PC-3 (cell line): ENCODE measurements around the gene UEVLD. TPM values are rescaled to one million over a fixed set of nuclear protein-coding genes. Genes with fewer than 3 reads are reported as not detected.
A peak's percentile ranks its signal among the peaks of the same experiment; 100 is the strongest.

Experiments
- ATAC-seq: fragments of 200-7000 bp; cut with Tn5 transposase; 2 replicates; pipeline ENCODE4 v1.9.1; 2020; ENCODE audit warnings: mild to moderate bottlenecking, moderate library complexity
- BruUV-seq: library from RNA; stranded (reverse); fragments of 400-500 nt; replicated peaks from 2 replicates; lab custom pipeline; 2021; lab: Mats Ljungman, UMichigan
- CTCF ChIA-PET: fragments of 300-600 bp; sonication (Branson Sonifier 250); formaldehyde crosslinking; loops from one replicate; lab custom pipeline; 2022; ENCODE audit warnings: antibody characterized with exemption; lab: Charles Lee
- POLR2A ChIA-PET: fragments of 300-600 bp; sonication (Branson Sonifier 250); formaldehyde crosslinking; loops from one replicate; lab custom pipeline; 2022; ENCODE audit warnings: antibody characterized with exemption; ENCODE audit not compliant: unreplicated experiment; lab: Charles Lee
- DNase-seq: peaks from one replicate; pipeline ENCODE4 v3.0.0-alpha.2; 2015
- H2AFZ ChIP-seq: fragments of 300-600 bp; sonication (generic); 2 replicates; pipeline ENCODE4 v1.6.0; 2016; ENCODE audit warnings: antibody characterized with exemption, low read length
- H3F3A ChIP-seq: fragments of 300-600 bp; sonication (generic); one replicate; pipeline ENCODE4 v1.6.0; 2017; ENCODE audit warnings: antibody characterized with exemption, low read length, control low read depth, mild to moderate bottlenecking; ENCODE audit not compliant: unreplicated experiment
- H3K27ac ChIP-seq: fragments of 300-600 bp; sonication (generic); 2 replicates; pipeline ENCODE4 v1.5.1; 2016; ENCODE audit warnings: mild to moderate bottlenecking, low read length
- H3K27me3 ChIP-seq: fragments of 300-600 bp; sonication (generic); 2 replicates; pipeline ENCODE4 v1.6.1; 2016; ENCODE audit warnings: low read length, mixed read lengths
- H3K36me3 ChIP-seq: fragments of 300-600 bp; sonication (generic); 2 replicates; pipeline ENCODE4 v1.6.1; 2016; ENCODE audit warnings: low read depth, mixed run types, low read length, mixed read lengths
- H3K4me1 ChIP-seq: fragments of 300-600 bp; sonication (generic); 2 replicates; pipeline ENCODE4 v1.5.1; 2016; ENCODE audit warnings: low read length; ENCODE audit not compliant: insufficient read depth
- H3K4me2 ChIP-seq: fragments of 300-600 bp; sonication (generic); 2 replicates; pipeline ENCODE4 v1.6.0; 2016; ENCODE audit warnings: low read length
- H3K4me3 ChIP-seq: fragments of 300-600 bp; sonication (generic); 2 replicates; pipeline ENCODE4 v1.5.1; 2016; ENCODE audit warnings: mild to moderate bottlenecking, low read length, mixed read lengths
- H3K79me2 ChIP-seq: fragments of 300-600 bp; sonication (generic); 2 replicates; pipeline ENCODE4 v1.6.1; 2017; ENCODE audit warnings: low read length, mixed read lengths
- H3K9ac ChIP-seq: fragments of 300-600 bp; sonication (generic); 2 replicates; pipeline ENCODE4 v1.6.0; 2016; ENCODE audit warnings: mild to moderate bottlenecking, low read length
- H3K9me2 ChIP-seq: fragments of 300-600 bp; sonication (generic); replicated peaks from 2 replicates; pipeline ENCODE4 v1.6.1; 2016; ENCODE audit warnings: mixed run types, low read length, mixed read lengths
- H3K9me3 ChIP-seq: fragments of 300-600 bp; sonication (generic); 2 replicates; pipeline ENCODE4 v1.6.1; 2016; ENCODE audit warnings: low read length, mixed read lengths
- H4K20me1 ChIP-seq: fragments of 300-600 bp; sonication (generic); 2 replicates; pipeline ENCODE4 v1.6.1; 2016; ENCODE audit warnings: low read length, mixed read lengths
- CTCF ChIP-seq: fragments of 300-600 bp; sonication (generic); conservative IDR thresholded peaks from 2 replicates; pipeline ENCODE4 v1.5.1; 2017; ENCODE audit warnings: antibody characterized with exemption, low read depth, mild to moderate bottlenecking, low read length
- EZH2 ChIP-seq: fragments of 300-600 bp; sonication (generic); IDR thresholded peaks from one replicate; pipeline ENCODE4 v1.6.1; 2017; ENCODE audit warnings: antibody characterized with exemption, mild to moderate bottlenecking, low read length; ENCODE audit not compliant: unreplicated experiment
- EZH2phosphoT487 ChIP-seq: fragments of 300-600 bp; sonication (generic); IDR thresholded peaks from 2 replicates; pipeline ENCODE4 v1.6.1; 2018; ENCODE audit warnings: mild to moderate bottlenecking, antibody characterized with exemption, low read length, borderline replicate concordance
- intact Hi-C: fragments of 100-400 bp; cut with micrococcal nuclease; formaldehyde crosslinking; loops from 2 replicates; pipeline ENCODE4 v1.9.0; 2023
- total RNA-seq: library from RNA; depleted of rRNA; stranded (reverse); fragments of >200 nt; gene quantifications from 2 replicates; pipeline ENCODE4 v1.2.3, GENCODE V29; 2014

UEVLD gene
- total RNA-seq, 1 experiment from 2014 or later: 22.2 TPM

- CTCF ChIA-PET: no interaction called here
- no TSS peak for BruUV-seq
- no peaks in the 10 kb centered on the region for H4K20me1 ChIP-seq
Measured at GRCh38 chr11:18495271-18495670, 93.3 kb downstream of the UEVLD start.

GRCh38 chr11:18493310-18493709, 95.2 kb downstream of the UEVLD start:
- Histone ChIP-seq H3K4me1 (peaks cover 62% of the 10 kb centered on the region), H3K9me2 (no peaks in the 10 kb centered on the region), H3K9me3 (no peaks in the 10 kb centered on the region), H3K36me3 (no peaks in the 10 kb centered on the region), H3K4me3 (peak overlapping the region; percentile 33), H3F3A (peaks cover 12% of the 10 kb centered on the region), H4K20me1 (no peaks in the 10 kb centered on the region), H3K79me2 (no peaks in the 10 kb centered on the region), H3K27me3 (no peaks in the 10 kb centered on the region), H3K27ac (peak overlapping the region; percentile 87), H3K9ac (peak overlapping the region; percentile 26; the same call in 1 of the 2 replicates), H2AFZ (no peak overlapping the region), H3K4me2 (peak overlapping the region; percentile 72)
- BruUV-seq: no TSS peak
- CTCF ChIA-PET: interaction anchor here (1.2 to 1.9 kb wide), 2 partner anchors 83 to 249 kb away, joined by 4 to 7 read pairs; no protein-coding TSS in a partner anchor
- intact Hi-C loops: loop anchor here (2.0 to 10.0 kb wide), 3 partner anchors 33 to 169 kb away; partner anchors contain the start of genes GTF2H1, HPS5 and TSG101
- POLR2A ChIA-PET: interaction anchor here (0.6 to 1.4 kb wide), 3 partner anchors 11 to 1443 kb away, joined by 3 to 11 read pairs (median 4); partner anchors contain the start of gene TSG101
- ATAC-seq (peak; percentile 85), DNase-seq (peak; percentile 81)
- TF ChIP-seq EZH2phosphoT487 (no peak), EZH2 (no peak), CTCF (no peak)

More at GRCh38 chr11:18495271-18495670, 93.3 kb downstream of the UEVLD start:
- Histone ChIP-seq H3K36me3 (no peaks in the 10 kb centered on the region; the same call in 1 of the 2 replicates), H3K4me1 (peaks cover 50% of the 10 kb centered on the region), H3K9ac (no peak overlapping the region), H3K79me2 (no peaks in the 10 kb centered on the region), H3K9me3 (no peaks in the 10 kb centered on the region), H3K27ac (no peak overlapping the region), H3K4me3 (no peak overlapping the region), H3K4me2 (no peak overlapping the region), H3F3A (peaks cover 12% of the 10 kb centered on the region), H3K9me2 (no peaks in the 10 kb centered on the region), H3K27me3 (no peaks in the 10 kb centered on the region), H2AFZ (no peak overlapping the region)
- ATAC-seq: no peak
- DNase-seq: no peak
- POLR2A ChIA-PET: no interaction called here
- intact Hi-C loops: loop anchor here (10.0 kb wide), 1 partner anchor 170 kb away; the partner anchor contains the start of genes GTF2H1 and HPS5
- TF ChIP-seq CTCF (no peak), EZH2 (no peak), EZH2phosphoT487 (no peak)

GRCh38 chr11:18492888-18493287, 95.6 kb downstream of the UEVLD start:
- Histone ChIP-seq H3K36me3 (no peaks in the 10 kb centered on the region), H3K79me2 (no peaks in the 10 kb centered on the region), H3K9ac (peak overlapping the region; percentile 26; the same call in 1 of the 2 replicates), H3K4me2 (peak overlapping the region; percentile 72), H2AFZ (no peak overlapping the region), H3K27me3 (no peaks in the 10 kb centered on the region), H4K20me1 (no peaks in the 10 kb centered on the region), H3K9me2 (no peaks in the 10 kb centered on the region), H3F3A (peaks cover 12% of the 10 kb centered on the region), H3K9me3 (no peaks in the 10 kb centered on the region), H3K4me3 (peak overlapping the region; percentile 33), H3K27ac (peak overlapping the region; percentile 87), H3K4me1 (peaks cover 62% of the 10 kb centered on the region)
- ChIA-PET POLR2A (interaction anchor here (0.6 kb wide), 1 partner anchor 1444 kb away, joined by 3 read pairs; no protein-coding TSS in a partner anchor), CTCF (interaction anchor here (1.2 to 1.9 kb wide), 2 partner anchors 82 to 249 kb away, joined by 4 to 7 read pairs; no protein-coding TSS in a partner anchor)
- TF ChIP-seq CTCF (no peak), EZH2phosphoT487 (no peak), EZH2 (no peak)
- peak; percentile 52 for DNase-seq
- ATAC-seq: peak; percentile 10
- intact Hi-C loops: loop anchor here (2.0 to 10.0 kb wide), 3 partner anchors 34 to 168 kb away; partner anchors contain the start of genes GTF2H1, HPS5 and TSG101
- BruUV-seq: TSS peak; percentile 13
